Chondrocyte (in vitro differentiated cells): ENCODE data around the gene LRRK1. TPM values are rescaled to one million over a fixed set of nuclear protein-coding genes. Genes with fewer than 3 reads are reported as not detected.

Experiments
- DNase-seq: peaks from one replicate; pipeline ENCODE4 v3.0.0; 2021; ENCODE audit warnings: mixed read lengths, low spot score
- H3K27ac Mint-ChIP-seq: one replicate; pipeline ENCODE4 v1.8.0; 2021; ENCODE audit warnings: mild to moderate bottlenecking, moderate library complexity, mixed read lengths; ENCODE audit not compliant: unreplicated experiment
- H3K27me3 Mint-ChIP-seq: 2 replicates; pipeline ENCODE4 v1.8.0; 2021; ENCODE audit warnings: low read depth, mixed read lengths
- H3K36me3 Mint-ChIP-seq: 2 replicates; pipeline ENCODE4 v1.8.0; 2021; ENCODE audit warnings: low read depth, mixed read lengths
- H3K4me1 Mint-ChIP-seq: 2 replicates; pipeline ENCODE4 v1.8.0; 2021; ENCODE audit warnings: low read depth, mild to moderate bottlenecking, mixed read lengths
- H3K4me3 Mint-ChIP-seq: one replicate; pipeline ENCODE4 v1.8.0; 2021; ENCODE audit warnings: mild to moderate bottlenecking, moderate library complexity, mixed read lengths; ENCODE audit not compliant: unreplicated experiment
- H3K9me3 Mint-ChIP-seq: 2 replicates; pipeline ENCODE4 v1.8.0; 2021; ENCODE audit warnings: low read depth, mixed read lengths
- CTCF ChIP-seq: fragments of 200-600 bp; sonication (generic); IDR thresholded peaks from 2 replicates; pipeline ENCODE4 v1.5.0; 2021; ENCODE audit warnings: antibody characterized with exemption, mild to moderate bottlenecking, moderate library complexity
- total RNA-seq: library from RNA; stranded (reverse); gene quantifications from 3 replicates; pipeline ENCODE4 v1.2.1, GENCODE V29; 2021

Gene LRRK1
- total RNA-seq, 1 donor from 2014 or later = 10.1 TPM

DNA sequence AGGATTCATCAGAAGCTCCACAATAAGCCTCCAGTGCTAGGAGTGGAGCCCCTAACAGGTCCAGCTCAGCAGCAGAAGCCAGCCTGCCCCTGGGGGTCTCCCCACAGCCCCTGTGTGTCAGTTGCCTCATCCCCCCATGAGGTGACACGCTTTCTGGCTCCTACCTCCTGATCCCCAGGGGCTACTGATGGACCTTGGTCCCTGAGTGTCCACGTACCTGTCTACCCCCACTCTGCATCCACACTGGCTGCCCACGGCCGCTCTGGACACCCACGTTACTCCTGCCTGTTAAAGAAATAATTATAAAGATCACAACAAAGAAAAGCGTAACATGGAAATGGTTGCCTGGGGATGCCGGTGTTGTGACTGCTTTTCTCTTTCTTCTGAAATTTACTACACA is 189.6 kb downstream of the LRRK1 start:
- Mint-ChIP-seq H3K4me1 (peaks cover 13% of the 10 kb centered on the region), H3K9me3 (no peaks in the 10 kb centered on the region), H3K27me3 (peaks cover 3% of the 10 kb centered on the region), H3K36me3 (peaks cover 1% of the 10 kb centered on the region), H3K4me3 (no peak overlapping the region), H3K27ac (no peak overlapping the region)
- DNase-seq = no peak
- TF ChIP-seq CTCF = no peak

GRCh38 chr15:101110681-101111569 is 191.8 kb downstream of the LRRK1 start:
- H3K27ac Mint-ChIP-seq = no peak overlapping the region
- TF ChIP-seq CTCF = no peak
- H3K36me3 Mint-ChIP-seq = peaks cover 1% of the 10 kb centered on the region
- peaks cover 8% of the 10 kb centered on the region for H3K4me1 Mint-ChIP-seq
- H3K27me3 Mint-ChIP-seq = peaks cover 3% of the 10 kb centered on the region
- no peak for DNase-seq
- no peak overlapping the region for H3K4me3 Mint-ChIP-seq
- no peaks in the 10 kb centered on the region for H3K9me3 Mint-ChIP-seq

DNA sequence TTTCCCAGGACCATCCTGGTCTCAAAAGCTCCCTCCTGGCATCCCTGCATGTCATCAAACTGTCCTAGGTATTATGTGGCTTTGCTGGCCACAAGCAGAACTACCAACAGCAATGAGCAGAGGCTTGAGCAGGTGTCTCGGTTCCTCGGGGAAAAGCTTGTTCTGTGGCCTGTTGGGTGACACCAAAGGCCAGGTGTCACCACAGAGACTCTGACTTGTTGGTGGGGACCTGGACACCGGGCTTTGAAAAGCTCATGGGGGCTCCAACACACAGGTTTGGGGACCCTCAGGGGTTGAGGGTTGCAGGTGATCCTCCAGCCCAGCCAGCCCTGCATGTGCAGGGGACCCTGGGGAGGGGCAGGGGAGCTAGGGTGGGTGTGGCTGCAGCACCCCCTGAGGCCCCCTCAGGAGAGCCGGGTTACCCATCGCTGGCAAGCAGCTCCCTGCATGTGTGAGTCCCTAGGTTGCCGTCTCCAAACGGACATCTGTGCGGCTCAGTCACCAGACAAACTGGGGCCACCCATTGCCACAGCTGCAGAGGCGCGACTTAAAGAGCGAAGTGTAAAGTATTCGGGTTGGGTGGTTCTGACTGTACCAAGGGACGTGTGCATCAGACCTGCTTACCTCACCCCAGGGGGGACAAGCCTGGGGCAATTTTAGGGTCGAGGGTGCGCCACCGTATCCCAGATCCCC is 192.6 kb downstream of the LRRK1 start:
- Mint-ChIP-seq H3K36me3 (peaks cover 1% of the 10 kb centered on the region), H3K4me1 (peaks cover 15% of the 10 kb centered on the region), H3K9me3 (no peaks in the 10 kb centered on the region), H3K4me3 (no peak overlapping the region), H3K27ac (no peak overlapping the region), H3K27me3 (peaks cover 3% of the 10 kb centered on the region)
- TF ChIP-seq CTCF = no peak
- DNase-seq = no peak

DNA sequence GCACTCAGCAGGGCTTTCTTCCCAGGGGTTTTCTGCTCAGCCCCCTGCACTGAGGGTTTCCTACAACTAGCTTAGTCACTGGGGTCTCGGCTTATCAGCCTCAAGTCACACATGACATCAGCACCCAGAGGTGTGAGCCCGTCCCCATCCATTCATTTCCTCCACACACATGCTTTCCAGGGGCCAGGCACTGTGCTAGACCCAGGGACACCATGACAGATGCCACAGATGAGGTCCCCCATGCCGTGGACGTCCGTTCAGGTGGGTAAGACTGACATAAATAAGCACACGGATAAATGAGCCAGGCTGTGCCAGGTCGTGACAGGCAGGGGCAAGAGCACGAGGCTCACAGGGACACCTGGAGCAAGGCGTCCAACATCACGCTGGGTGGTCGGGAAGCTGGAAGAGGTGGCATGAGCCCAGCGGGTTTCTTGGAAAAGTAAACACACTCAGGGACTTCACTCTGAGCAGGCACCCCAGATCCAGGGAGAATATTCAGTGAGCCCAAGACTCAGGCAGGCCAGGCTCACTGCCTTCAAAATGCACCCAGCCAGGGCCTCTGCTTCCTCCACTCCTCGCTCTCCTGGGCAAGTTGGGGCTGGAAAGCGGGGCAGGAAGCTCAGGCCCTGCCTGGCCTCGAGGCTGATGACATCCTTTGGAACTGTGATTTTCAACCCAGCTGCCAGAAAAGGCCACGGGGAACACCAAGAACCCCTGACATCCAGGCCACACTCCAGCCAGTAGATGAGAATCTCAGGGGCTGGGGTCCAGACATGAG is 193.4 kb downstream of the LRRK1 start:
- Mint-ChIP-seq H3K27me3 (peaks cover 3% of the 10 kb centered on the region), H3K4me1 (peaks cover 15% of the 10 kb centered on the region), H3K36me3 (peaks cover 1% of the 10 kb centered on the region), H3K4me3 (no peak overlapping the region), H3K27ac (no peak overlapping the region), H3K9me3 (no peaks in the 10 kb centered on the region)
- TF ChIP-seq CTCF = no peak
- DNase-seq = no peak
